Dedifferentiated amniotic fluid mesenchymal stem cell (primary cell): ENCODE results near the gene EOGT.

Experiments
- DNase-seq: peaks from one replicate; pipeline ENCODE4 v3.0.0-alpha.2; 2016; ENCODE audit errors: extremely low spot score

EOGT gene

GRCh38 chr3:68963376-68963775 lies 50.1 kb downstream of the EOGT start:
- no peak for DNase-seq

GRCh38 chr3:68958932-68959331 lies 54.6 kb downstream of the EOGT start:
- no peak for DNase-seq

GRCh38 chr3:68957895-68958294 lies 55.6 kb downstream of the EOGT start:
- DNase-seq = no peak

- DNase-seq = no peak
These were observed 59.6 kb downstream of the EOGT start for GRCh38 chr3:68953816-68954444.

- no peak for DNase-seq
These were observed 68.3 kb downstream of the EOGT start for GRCh38 chr3:68945225-68945624.

GRCh38 chr3:68943753-68944500 lies 69.6 kb downstream of the EOGT start:
- no peak for DNase-seq

GRCh38 chr3:68941055-68941454 lies 72.4 kb downstream of the EOGT start:
- no peak for DNase-seq

- no peak for DNase-seq
These were observed 76.6 kb downstream of the EOGT start for GRCh38 chr3:68936856-68937255.

GRCh38 chr3:68935778-68936177 lies 77.7 kb downstream of the EOGT start:
- DNase-seq = no peak

- DNase-seq = no peak
These were observed 81.9 kb downstream of the EOGT start for GRCh38 chr3:68931406-68932149.
